SK-N-DZ (cell line): ENCODE data around the gene IFNAR1.
"Not testable (repeated sequence)": the region's sequence is repeated elsewhere in the genome, so short reads cannot be mapped to it uniquely, and the experiment has no call there.

Experiments used
- DNase-seq: peaks from one replicate; pipeline ENCODE4 v3.0.0-alpha.2; 2015; ENCODE audit warnings: low spot score

Gene IFNAR1

GRCh38 chr21:33375101-33375644 is 50.4 kb downstream of the IFNAR1 start:
- DNase-seq = no peak

GRCh38 chr21:33377221-33377920 is 52.6 kb downstream of the IFNAR1 start:
- no peak for DNase-seq

- DNase-seq = no peak
These were observed 53.3 kb downstream of the IFNAR1 start for GRCh38 chr21:33378081-33378480.

GRCh38 chr21:33379934-33380333 is 55.2 kb downstream of the IFNAR1 start:
- DNase-seq = not testable (repeated sequence)

GRCh38 chr21:33380483-33380998 is 55.8 kb downstream of the IFNAR1 start:
- DNase-seq = no peak

- DNase-seq = not testable (repeated sequence)
These were observed 56.6 kb downstream of the IFNAR1 start for GRCh38 chr21:33381381-33381780.

- DNase-seq = peak; percentile 22
These were observed 58.5 kb downstream of the IFNAR1 start for GRCh38 chr21:33383056-33383888.

GRCh38 chr21:33384841-33385331 is 60.1 kb downstream of the IFNAR1 start:
- no peak for DNase-seq

- DNase-seq = no peak
These were observed 61.5 kb downstream of the IFNAR1 start for GRCh38 chr21:33386222-33386784.

- no peak for DNase-seq
These were observed 62.5 kb downstream of the IFNAR1 start for GRCh38 chr21:33387294-33387693.

GRCh38 chr21:33388188-33388587 is 63.4 kb downstream of the IFNAR1 start:
- no peak for DNase-seq

GRCh38 chr21:33390479-33390878 is 65.7 kb downstream of the IFNAR1 start:
- DNase-seq = no peak

GRCh38 chr21:33391656-33392055 is 66.9 kb downstream of the IFNAR1 start:
- no peak for DNase-seq

GRCh38 chr21:33392284-33392985 is 67.7 kb downstream of the IFNAR1 start:
- no peak for DNase-seq

GRCh38 chr21:33393348-33393747 is 68.6 kb downstream of the IFNAR1 start:
- no peak for DNase-seq

- DNase-seq = no peak
These were observed 69.5 kb downstream of the IFNAR1 start for GRCh38 chr21:33394260-33394659.

- DNase-seq = no peak
These were observed 71.1 kb downstream of the IFNAR1 start for GRCh38 chr21:33395891-33396331.

- no peak for DNase-seq
These were observed 71.7 kb downstream of the IFNAR1 start for GRCh38 chr21:33396436-33396835.

GRCh38 chr21:33396951-33397350 is 72.2 kb downstream of the IFNAR1 start:
- DNase-seq = no peak

GRCh38 chr21:33397717-33398116 is 72.9 kb downstream of the IFNAR1 start:
- no peak for DNase-seq

- no peak for DNase-seq
These were observed 73.6 kb downstream of the IFNAR1 start for GRCh38 chr21:33398361-33398760.
